DND-41 (cell line): Measurements from ENCODE around the gene SF3A1.
"Not testable (repeated sequence)": the region's sequence is repeated elsewhere in the genome, so short reads cannot be mapped to it uniquely, and the experiment has no call there.

Experiments
- ATAC-seq: fragments of 200-7000 bp; cut with Tn5 transposase; 3 replicates; pipeline ENCODE4 v1.9.1; 2021; ENCODE audit warnings: low read depth; ENCODE audit not compliant: insufficient read depth
- DNase-seq: peaks from one replicate; pipeline ENCODE4 v3.0.0-alpha.2; 2020
- H2AFZ ChIP-seq: 2 replicates; pipeline ENCODE4 v1.6.0; 2012; ENCODE audit warnings: low read depth, low read length
- H3K27ac ChIP-seq: 2 replicates; pipeline ENCODE4 v1.5.1; 2012; ENCODE audit warnings: low read length, inconsistent platforms
- H3K27me3 ChIP-seq: fragments of 200-600 bp; sonication (generic); 2 replicates; pipeline ENCODE4 v1.6.0; 2012; ENCODE audit warnings: low read length, mild to moderate bottlenecking, inconsistent platforms; ENCODE audit not compliant: insufficient read depth, poor library complexity
- H3K36me3 ChIP-seq: 2 replicates; pipeline ENCODE4 v1.5.1; 2012; ENCODE audit warnings: low read length, inconsistent platforms; ENCODE audit not compliant: insufficient read depth
- H3K4me1 ChIP-seq: 2 replicates; pipeline ENCODE4 v1.5.1; 2012; ENCODE audit warnings: mild to moderate bottlenecking, low read length; ENCODE audit not compliant: insufficient read depth
- H3K4me2 ChIP-seq: 2 replicates; pipeline ENCODE4 v1.6.0; 2012; ENCODE audit warnings: mild to moderate bottlenecking, moderate library complexity, low read length, inconsistent platforms; ENCODE audit not compliant: insufficient read depth
- H3K4me3 ChIP-seq, 2 experiments: fragments of 200-600 bp in 1 of 2; shearing (Covaris generic) in 1 of 2; 2 replicates each; pipeline ENCODE4 v1.5.1; 2012 to 2016; ENCODE audit warnings: inconsistent platforms in 2 of 2, low read length in 2 of 2, mild to moderate bottlenecking in 2 of 2, low read depth in 1 of 2, moderate library complexity in 1 of 2
- H3K79me2 ChIP-seq: 2 replicates; pipeline ENCODE4 v1.6.0; 2012; ENCODE audit warnings: low read length, inconsistent platforms; ENCODE audit not compliant: insufficient read depth
- H3K9ac ChIP-seq: 2 replicates; pipeline ENCODE4 v1.6.0; 2012; ENCODE audit warnings: low read depth, mild to moderate bottlenecking, inconsistent platforms, low read length, moderate library complexity
- H3K9me3 ChIP-seq: 2 replicates; pipeline ENCODE4 v1.5.1; 2012; ENCODE audit warnings: low read length, moderate library complexity, mild to moderate bottlenecking, inconsistent platforms; ENCODE audit not compliant: insufficient read depth, severe bottlenecking
- H4K20me1 ChIP-seq: 2 replicates; pipeline ENCODE4 v1.6.0; 2012; ENCODE audit warnings: low read length; ENCODE audit not compliant: insufficient read depth
- EZH2 ChIP-seq: IDR thresholded peaks from 3 replicates; pipeline ENCODE4 v1.6.1; 2012; ENCODE audit warnings: borderline replicate concordance, low read depth, mild to moderate bottlenecking, moderate library complexity, low read length, inconsistent platforms; ENCODE audit not compliant: severe bottlenecking
- TF ChIP-seq, protein P1 (sequence below): IDR thresholded peaks from 2 replicates; pipeline ENCODE4 v1.5.1; 2012; ENCODE audit warnings: borderline replicate concordance, low read length, moderate library complexity, mild to moderate bottlenecking; ENCODE audit not compliant: poor library complexity, severe bottlenecking; ENCODE audit errors: extremely low read depth

Gene SF3A1

DNA sequence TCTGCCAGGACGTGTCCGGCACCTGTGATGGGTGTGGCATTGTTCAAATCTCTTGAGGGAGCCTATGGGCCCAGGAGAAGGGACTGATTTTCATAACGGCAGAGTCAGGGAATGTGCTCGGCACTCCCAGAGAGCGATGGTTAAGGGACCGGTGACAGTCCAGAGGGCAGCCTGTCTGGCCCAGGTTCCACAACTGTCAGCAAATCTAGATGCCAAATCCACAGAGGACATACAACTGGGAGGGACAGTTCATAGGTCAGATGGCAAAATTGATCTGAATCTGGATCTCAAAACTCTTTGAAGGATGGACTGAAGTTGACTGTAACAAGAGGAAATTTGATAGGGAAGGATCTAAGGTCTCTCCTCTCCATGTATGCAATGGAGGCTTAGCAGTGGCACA is 47.6 kb upstream of the SF3A1 start:
- no peak for DNase-seq
- Histone ChIP-seq H3K9me3 (no peaks in the 10 kb centered on the region), H3K27ac (no peak overlapping the region), H3K9ac (no peak overlapping the region), H3K4me2 (no peak overlapping the region), H3K4me1 (peaks cover 10% of the 10 kb centered on the region), H3K27me3 (no peaks in the 10 kb centered on the region), H3K4me3 (no peak overlapping the region), H4K20me1 (peaks cover 26% of the 10 kb centered on the region), H2AFZ (no peak overlapping the region), H3K36me3 (peaks cover 80% of the 10 kb centered on the region), H3K79me2 (peaks cover 35% of the 10 kb centered on the region)
- TF ChIP-seq EZH2: no peak
- TF ChIP-seq, protein P1, sequence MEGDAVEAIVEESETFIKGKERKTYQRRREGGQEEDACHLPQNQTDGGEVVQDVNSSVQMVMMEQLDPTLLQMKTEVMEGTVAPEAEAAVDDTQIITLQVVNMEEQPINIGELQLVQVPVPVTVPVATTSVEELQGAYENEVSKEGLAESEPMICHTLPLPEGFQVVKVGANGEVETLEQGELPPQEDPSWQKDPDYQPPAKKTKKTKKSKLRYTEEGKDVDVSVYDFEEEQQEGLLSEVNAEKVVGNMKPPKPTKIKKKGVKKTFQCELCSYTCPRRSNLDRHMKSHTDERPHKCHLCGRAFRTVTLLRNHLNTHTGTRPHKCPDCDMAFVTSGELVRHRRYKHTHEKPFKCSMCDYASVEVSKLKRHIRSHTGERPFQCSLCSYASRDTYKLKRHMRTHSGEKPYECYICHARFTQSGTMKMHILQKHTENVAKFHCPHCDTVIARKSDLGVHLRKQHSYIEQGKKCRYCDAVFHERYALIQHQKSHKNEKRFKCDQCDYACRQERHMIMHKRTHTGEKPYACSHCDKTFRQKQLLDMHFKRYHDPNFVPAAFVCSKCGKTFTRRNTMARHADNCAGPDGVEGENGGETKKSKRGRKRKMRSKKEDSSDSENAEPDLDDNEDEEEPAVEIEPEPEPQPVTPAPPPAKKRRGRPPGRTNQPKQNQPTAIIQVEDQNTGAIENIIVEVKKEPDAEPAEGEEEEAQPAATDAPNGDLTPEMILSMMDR: no peak
- ATAC-seq: no peak

DNA sequence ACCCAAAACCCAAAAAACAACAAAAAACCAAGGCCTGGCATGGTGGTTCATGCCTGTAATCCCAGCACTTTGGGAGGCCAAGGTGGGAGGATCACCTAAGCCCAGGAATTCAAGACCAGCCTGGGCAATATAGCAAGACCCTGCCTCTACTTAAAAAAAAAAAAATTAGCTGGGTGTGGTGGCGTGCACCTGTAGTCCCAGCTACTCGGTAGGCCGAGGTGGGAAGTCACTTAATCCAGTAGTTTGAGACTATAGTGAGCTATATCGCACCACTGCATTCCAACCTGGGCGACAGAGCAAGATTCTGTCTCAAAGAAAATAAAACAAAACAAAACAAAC is 46.0 kb upstream of the SF3A1 start:
- not testable (repeated sequence) for ATAC-seq, H3K9me3 ChIP-seq, H3K27ac ChIP-seq, H3K27me3 ChIP-seq, H3K4me2 ChIP-seq, H3K9ac ChIP-seq, DNase-seq, H3K4me3 ChIP-seq, H2AFZ ChIP-seq
- Histone ChIP-seq H3K4me1 (peaks cover 25% of the 10 kb centered on the region), H3K79me2 (peaks cover 49% of the 10 kb centered on the region), H3K36me3 (peaks cover 64% of the 10 kb centered on the region), H4K20me1 (peaks cover 35% of the 10 kb centered on the region)

DNA sequence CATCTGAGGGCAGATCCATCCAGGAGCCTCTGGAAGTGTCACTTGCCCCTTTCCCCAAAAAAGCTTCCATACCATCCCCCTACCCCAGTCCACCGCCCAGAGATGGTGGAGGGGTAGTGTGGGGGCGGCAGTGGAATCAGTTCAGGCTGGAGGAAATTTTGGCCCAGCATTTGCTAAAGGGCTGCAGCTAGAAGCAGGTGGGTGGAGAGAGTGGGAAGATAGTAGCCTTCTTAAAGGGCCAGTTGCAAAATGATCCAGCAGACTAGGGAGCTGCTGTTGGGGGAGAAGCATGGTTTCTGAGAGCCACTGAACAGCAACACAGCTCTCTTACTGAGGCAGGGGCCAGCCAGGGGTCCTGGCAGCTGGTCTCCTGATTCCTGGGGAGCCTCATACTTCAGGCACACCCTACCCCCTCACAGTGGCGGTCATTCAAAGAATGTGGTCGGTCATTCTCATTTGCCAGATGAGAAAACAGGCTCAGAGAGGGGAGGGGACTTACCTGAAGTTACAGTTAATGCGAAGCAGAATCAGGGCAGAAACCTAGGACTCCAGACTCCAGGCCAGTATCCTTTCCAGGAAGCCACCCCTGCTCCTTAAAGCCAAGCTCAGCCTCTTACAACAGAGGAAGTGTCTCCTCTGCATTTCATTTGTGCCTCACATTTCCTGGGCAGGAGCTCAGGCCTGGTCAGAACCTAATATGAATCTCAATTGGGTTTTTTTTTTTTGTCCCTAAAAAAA is 45.5 kb upstream of the SF3A1 start:
- DNase-seq (no peak), ATAC-seq (no peak)
- no peak for TF ChIP-seq EZH2
- TF ChIP-seq, protein P1: no peak
- Histone ChIP-seq H3K4me3 (no peak overlapping the region), H3K4me2 (no peak overlapping the region), H3K27ac (no peak overlapping the region), H3K4me1 (peaks cover 30% of the 10 kb centered on the region), H2AFZ (no peak overlapping the region), H3K27me3 (no peaks in the 10 kb centered on the region), H3K9ac (no peak overlapping the region), H4K20me1 (peaks cover 35% of the 10 kb centered on the region), H3K79me2 (peaks cover 55% of the 10 kb centered on the region), H3K9me3 (no peaks in the 10 kb centered on the region), H3K36me3 (peaks cover 58% of the 10 kb centered on the region)

DNA sequence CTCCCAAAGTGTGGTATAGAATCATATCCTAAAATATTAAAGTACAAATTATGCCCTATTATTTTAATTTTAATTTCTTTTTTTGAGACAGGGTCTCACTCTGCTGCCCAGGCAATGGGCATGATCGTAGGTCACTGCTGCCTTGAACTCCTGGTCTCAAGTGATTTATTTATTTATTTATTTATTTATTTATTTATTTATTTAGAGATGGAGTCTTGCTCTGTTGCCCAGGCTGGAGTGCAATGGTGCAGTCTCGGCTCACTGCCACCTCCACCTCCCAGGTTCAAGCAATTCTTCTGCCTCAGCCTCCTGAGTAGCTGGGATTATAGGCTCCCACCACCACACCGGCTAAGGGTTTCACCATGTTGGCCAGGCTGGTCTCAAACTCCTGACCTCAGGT is 44.3 kb upstream of the SF3A1 start:
- not testable (repeated sequence) for H3K4me3 ChIP-seq, H2AFZ ChIP-seq, H3K9ac ChIP-seq, H3K27ac ChIP-seq, H3K4me2 ChIP-seq, H3K9me3 ChIP-seq, ATAC-seq, H3K27me3 ChIP-seq, DNase-seq
- peaks cover 67% of the 10 kb centered on the region for H3K79me2 ChIP-seq
- peaks cover 35% of the 10 kb centered on the region for H4K20me1 ChIP-seq
- peaks cover 47% of the 10 kb centered on the region for H3K36me3 ChIP-seq
- H3K4me1 ChIP-seq: peaks cover 38% of the 10 kb centered on the region
